Fibroblast of lung (primary cell): ENCODE results near the gene HMBS. TPM values are rescaled to one million over a fixed set of nuclear protein-coding genes. Genes with fewer than 3 reads are reported as not detected.

Source experiments
- DNase-seq, 2 donors: peaks; one replicate each; pipeline versions ENCODE4 v3.0.0 to v3.0.0-alpha.2; 2010; ENCODE audit warnings: low read depth in 2 of 2
- H2AFZ ChIP-seq: 2 replicates; pipeline ENCODE4 v1.5.1; 2012; ENCODE audit warnings: low read length, control low read depth, inconsistent platforms
- H3K27ac ChIP-seq: 2 replicates; pipeline ENCODE4 v1.5.1; 2011; ENCODE audit warnings: low read length, control low read depth; ENCODE audit not compliant: insufficient read depth
- H3K27me3 ChIP-seq: 2 replicates; pipeline ENCODE4 v1.5.1; 2011; ENCODE audit warnings: mild to moderate bottlenecking, low read length; ENCODE audit not compliant: control insufficient read depth, insufficient read depth
- H3K36me3 ChIP-seq: 2 replicates; pipeline ENCODE4 v1.5.1; 2011; ENCODE audit warnings: low read length; ENCODE audit not compliant: control insufficient read depth, insufficient read depth
- H3K4me1 ChIP-seq: 2 replicates; pipeline ENCODE4 v1.5.1; 2011; ENCODE audit warnings: low read length; ENCODE audit not compliant: control insufficient read depth, insufficient read depth; ENCODE audit errors: extremely low read depth
- H3K4me2 ChIP-seq: 2 replicates; pipeline ENCODE4 v1.5.1; 2011; ENCODE audit warnings: low read length, control low read depth; ENCODE audit not compliant: insufficient read depth; ENCODE audit errors: extremely low read depth
- H3K4me3 ChIP-seq, 4 experiments: fragments of 200-600 bp in 1 of 4; sonication (generic) in 1 of 4; replicated peaks in 1 of 4; 2 replicates each; pipeline ENCODE4 v1.5.1; 2011 to 2016; ENCODE audit warnings: low read length in 4 of 4, low read depth in 3 of 4, mild to moderate bottlenecking in 3 of 4, control low read depth in 2 of 4, inconsistent platforms in 1 of 4, mixed read lengths in 1 of 4; ENCODE audit not compliant: insufficient read depth in 1 of 4; ENCODE audit errors: control extremely low read depth in 1 of 4
- H3K79me2 ChIP-seq: 2 replicates; pipeline ENCODE4 v1.5.1; 2012; ENCODE audit warnings: mild to moderate bottlenecking, low read length, inconsistent platforms; ENCODE audit not compliant: control insufficient read depth, insufficient read depth
- H3K9ac ChIP-seq: 2 replicates; pipeline ENCODE4 v1.5.1; 2011; ENCODE audit warnings: mild to moderate bottlenecking, low read length, control low read depth; ENCODE audit not compliant: insufficient read depth
- H3K9me3 ChIP-seq: 2 replicates; pipeline ENCODE4 v1.5.1; 2012; ENCODE audit warnings: low read depth, low read length; ENCODE audit not compliant: control insufficient read depth, insufficient read depth
- H4K20me1 ChIP-seq: 2 replicates; pipeline ENCODE4 v1.5.1; 2011; ENCODE audit warnings: low read length; ENCODE audit not compliant: control insufficient read depth, insufficient read depth; ENCODE audit errors: extremely low read depth
- EZH2 ChIP-seq: IDR thresholded peaks from 2 replicates; pipeline ENCODE4 v1.5.1; 2012; ENCODE audit warnings: low read length, control low read depth, mild to moderate bottlenecking; ENCODE audit errors: missing control alignments
- polyA plus RNA-seq, 2 donors: library from polyadenylated mRNA; depleted of rRNA in 1 of 2; stranded (reverse) in 1 of 2; unstranded in 1 of 2; fragments of >200 nt; gene quantifications; 2 replicates each; pipeline ENCODE4 v1.2.1, GENCODE V29; 2011 to 2012; ENCODE audit warnings: missing spikeins in 1 of 2
- total RNA-seq: library from RNA; depleted of rRNA; stranded (reverse); fragments of >200 nt; gene quantifications from 2 replicates; pipeline ENCODE4 v1.2.1, GENCODE V29; 2014
- TF ChIP-seq, protein P1 (sequence below), 2 donors: IDR thresholded peaks in 1 of 2; conservative IDR thresholded peaks in 1 of 2; 1 replicate in 1 of 2; 2 replicates in 1 of 2; pipeline ENCODE4 v1.5.1; 2011 to 2012; ENCODE audit warnings: low read length in 2 of 2, control low read depth in 1 of 2, inconsistent platforms in 1 of 2, low read depth in 1 of 2, mild to moderate bottlenecking in 1 of 2

HMBS gene
- total and polyA plus RNA-seq, 2 donors (not counting 1 experiment from before 2014, with no cell fraction given): 9.4 to 23.8 TPM

DNA sequence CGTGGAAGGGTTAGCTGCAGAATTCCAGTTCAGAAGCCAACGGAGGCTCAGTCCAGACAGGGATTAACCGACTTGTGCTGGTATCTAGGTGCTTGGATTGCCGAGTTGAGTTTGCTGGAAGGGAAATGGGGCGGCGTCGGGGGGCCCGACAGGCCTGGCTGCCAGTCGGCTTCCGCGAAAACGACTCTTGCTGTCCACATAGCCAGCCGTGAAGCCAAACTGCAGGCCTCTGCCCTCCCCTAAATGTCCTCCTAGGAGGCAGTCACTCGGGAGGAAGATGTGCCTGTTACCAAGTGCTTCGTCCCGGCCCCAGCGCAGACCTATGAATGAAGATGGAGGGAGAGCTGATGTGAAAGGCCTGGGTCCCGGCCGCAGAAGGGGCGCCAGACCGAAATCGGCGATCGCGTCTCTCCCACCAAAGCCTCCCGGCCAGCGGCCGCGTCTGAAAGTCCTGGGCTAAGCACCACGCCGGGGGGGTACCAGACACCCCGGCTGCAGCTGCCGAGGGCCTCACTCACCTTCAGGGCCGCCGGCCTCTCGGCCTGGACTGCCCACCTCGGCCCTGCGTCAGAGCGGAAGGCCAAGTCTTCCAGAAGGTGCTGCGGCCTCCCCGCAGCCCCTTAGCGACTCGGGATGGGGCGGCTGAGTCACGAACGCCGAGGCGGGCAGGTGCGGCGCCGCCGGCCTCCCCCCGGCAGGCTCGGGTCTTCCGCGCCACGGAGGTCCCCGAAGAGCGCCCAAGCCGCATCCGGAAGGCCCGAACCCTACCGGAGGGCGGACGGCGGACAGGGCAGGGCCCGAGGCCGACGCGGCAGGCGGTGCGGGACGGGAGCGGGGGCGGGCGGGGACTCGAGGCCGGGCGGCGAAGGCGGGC, 9.5 kb downstream of the HMBS start:
- peak; percentile 43 to 50 for DNase-seq
- Histone ChIP-seq H3K4me3 (peak overlapping the region; percentile 68 to 86 (median 82)), H3K27me3 (no peaks in the 10 kb centered on the region), H3K36me3 (peaks cover 19% of the 10 kb centered on the region), H3K4me1 (peaks cover 12% of the 10 kb centered on the region), H3K79me2 (peaks cover 34% of the 10 kb centered on the region), H3K9me3 (no peaks in the 10 kb centered on the region), H3K4me2 (peak overlapping the region; percentile 89), H3K9ac (peak overlapping the region; percentile 84), H2AFZ (no peak overlapping the region), H4K20me1 (no peaks in the 10 kb centered on the region), H3K27ac (peak overlapping the region; percentile 83)
- TF ChIP-seq, protein P1, sequence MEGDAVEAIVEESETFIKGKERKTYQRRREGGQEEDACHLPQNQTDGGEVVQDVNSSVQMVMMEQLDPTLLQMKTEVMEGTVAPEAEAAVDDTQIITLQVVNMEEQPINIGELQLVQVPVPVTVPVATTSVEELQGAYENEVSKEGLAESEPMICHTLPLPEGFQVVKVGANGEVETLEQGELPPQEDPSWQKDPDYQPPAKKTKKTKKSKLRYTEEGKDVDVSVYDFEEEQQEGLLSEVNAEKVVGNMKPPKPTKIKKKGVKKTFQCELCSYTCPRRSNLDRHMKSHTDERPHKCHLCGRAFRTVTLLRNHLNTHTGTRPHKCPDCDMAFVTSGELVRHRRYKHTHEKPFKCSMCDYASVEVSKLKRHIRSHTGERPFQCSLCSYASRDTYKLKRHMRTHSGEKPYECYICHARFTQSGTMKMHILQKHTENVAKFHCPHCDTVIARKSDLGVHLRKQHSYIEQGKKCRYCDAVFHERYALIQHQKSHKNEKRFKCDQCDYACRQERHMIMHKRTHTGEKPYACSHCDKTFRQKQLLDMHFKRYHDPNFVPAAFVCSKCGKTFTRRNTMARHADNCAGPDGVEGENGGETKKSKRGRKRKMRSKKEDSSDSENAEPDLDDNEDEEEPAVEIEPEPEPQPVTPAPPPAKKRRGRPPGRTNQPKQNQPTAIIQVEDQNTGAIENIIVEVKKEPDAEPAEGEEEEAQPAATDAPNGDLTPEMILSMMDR (conservative IDR thresholded peaks at IDR 0.05 in 1 of 2, IDR thresholded peaks at IDR 0.05 in 1 of 2; ENCODE audit: low read depth in 1 of 2, low read length in 2 of 2): no peak
- no peak for TF ChIP-seq EZH2

DNA sequence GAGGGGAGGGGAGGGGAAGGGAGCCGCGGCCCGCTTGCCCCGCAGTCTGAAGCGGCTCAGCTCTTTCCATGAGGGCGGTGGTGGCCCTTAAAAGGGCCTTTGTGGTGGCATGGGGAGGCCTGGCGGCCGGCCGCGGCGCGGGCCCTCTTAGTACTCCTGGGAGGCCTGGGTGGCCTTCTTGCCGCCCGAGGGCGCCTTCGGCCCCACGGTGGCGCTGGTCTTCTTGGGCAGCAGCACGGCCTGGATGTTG, 10.1 kb downstream of the HMBS start:
- peak overlapping the region; percentile 58 to 86 (median 82) for H3K4me3 ChIP-seq
- TF ChIP-seq, protein P1 (conservative IDR thresholded peaks at IDR 0.05 in 1 of 2, IDR thresholded peaks at IDR 0.05 in 1 of 2; ENCODE audit: low read depth in 1 of 2, low read length in 2 of 2): peak; percentile 58 to 65
- TF ChIP-seq EZH2: no peak
- no peaks in the 10 kb centered on the region for H3K9me3 ChIP-seq
- peak overlapping the region; percentile 89 for H3K4me2 ChIP-seq
- H2AFZ ChIP-seq: no peak overlapping the region
- peaks cover 12% of the 10 kb centered on the region for H3K4me1 ChIP-seq
- peaks cover 36% of the 10 kb centered on the region for H3K79me2 ChIP-seq
- H3K27me3 ChIP-seq: no peaks in the 10 kb centered on the region
- DNase-seq: peak; percentile 84 to 88
- H3K27ac ChIP-seq: peak overlapping the region; percentile 83
- no peaks in the 10 kb centered on the region for H4K20me1 ChIP-seq
- H3K9ac ChIP-seq: peak overlapping the region; percentile 84
- peaks cover 19% of the 10 kb centered on the region for H3K36me3 ChIP-seq

DNA sequence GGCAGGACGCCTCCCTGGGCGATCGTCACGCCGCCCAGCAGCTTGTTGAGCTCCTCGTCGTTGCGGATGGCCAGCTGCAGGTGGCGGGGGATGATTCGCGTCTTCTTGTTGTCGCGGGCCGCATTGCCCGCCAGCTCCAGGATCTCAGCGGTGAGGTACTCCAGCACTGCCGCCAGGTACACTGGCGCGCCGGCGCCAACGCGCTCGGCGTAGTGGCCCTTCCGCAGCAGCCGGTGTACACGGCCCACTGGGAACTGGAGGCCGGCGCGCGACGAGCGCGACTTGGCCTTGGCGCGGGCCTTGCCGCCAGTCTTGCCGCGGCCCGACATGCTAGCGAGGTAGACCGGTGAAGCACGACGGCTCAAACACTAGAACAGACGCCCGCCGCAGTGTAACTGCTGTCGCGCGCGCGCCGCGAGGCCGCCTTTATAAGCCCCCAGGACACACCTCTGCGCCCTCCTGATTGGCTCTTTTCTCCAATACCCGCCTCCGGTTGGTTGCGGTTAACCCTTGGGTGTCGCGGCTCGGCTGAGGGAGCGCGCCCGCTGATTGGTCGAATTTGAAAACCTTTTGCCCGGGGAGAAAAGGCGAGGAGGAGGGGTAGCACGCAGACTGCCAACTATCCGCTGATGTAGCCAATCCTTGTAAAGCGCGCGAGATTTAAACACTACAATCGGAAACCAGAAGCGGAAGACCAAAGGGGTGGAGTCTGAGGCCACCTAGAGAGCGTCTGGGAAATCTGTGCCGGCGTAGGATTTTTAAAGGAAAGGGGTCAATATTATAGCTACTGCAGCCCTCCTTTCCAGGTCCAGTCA, 10.6 kb downstream of the HMBS start:
- no peaks in the 10 kb centered on the region for H3K27me3 ChIP-seq
- no peaks in the 10 kb centered on the region for H4K20me1 ChIP-seq
- no peak for TF ChIP-seq EZH2
- TF ChIP-seq, protein P1 (conservative IDR thresholded peaks at IDR 0.05 in 1 of 2, IDR thresholded peaks at IDR 0.05 in 1 of 2; ENCODE audit: low read depth in 1 of 2, low read length in 2 of 2): peak in 1 of 2 donors; percentile 4
- H3K27ac ChIP-seq: peak overlapping the region; percentile 83
- H3K36me3 ChIP-seq: peaks cover 16% of the 10 kb centered on the region
- peaks cover 14% of the 10 kb centered on the region for H3K4me1 ChIP-seq
- peak; percentile 99 to 100 for DNase-seq
- peak overlapping the region; percentile 89 for H3K4me2 ChIP-seq
- H2AFZ ChIP-seq: peak overlapping the region; percentile 28
- no peaks in the 10 kb centered on the region for H3K9me3 ChIP-seq
- peaks cover 41% of the 10 kb centered on the region for H3K79me2 ChIP-seq
- H3K4me3 ChIP-seq: peak overlapping the region; percentile 58 to 86 (median 82)
- peak overlapping the region; percentile 84 for H3K9ac ChIP-seq
